ENCODE results near the gene FBH1.
"Not testable (repeated sequence)": the region's sequence is repeated elsewhere in the genome, so short reads cannot be mapped to it uniquely, and the experiment has no call there.

Gene FBH1

DNA sequence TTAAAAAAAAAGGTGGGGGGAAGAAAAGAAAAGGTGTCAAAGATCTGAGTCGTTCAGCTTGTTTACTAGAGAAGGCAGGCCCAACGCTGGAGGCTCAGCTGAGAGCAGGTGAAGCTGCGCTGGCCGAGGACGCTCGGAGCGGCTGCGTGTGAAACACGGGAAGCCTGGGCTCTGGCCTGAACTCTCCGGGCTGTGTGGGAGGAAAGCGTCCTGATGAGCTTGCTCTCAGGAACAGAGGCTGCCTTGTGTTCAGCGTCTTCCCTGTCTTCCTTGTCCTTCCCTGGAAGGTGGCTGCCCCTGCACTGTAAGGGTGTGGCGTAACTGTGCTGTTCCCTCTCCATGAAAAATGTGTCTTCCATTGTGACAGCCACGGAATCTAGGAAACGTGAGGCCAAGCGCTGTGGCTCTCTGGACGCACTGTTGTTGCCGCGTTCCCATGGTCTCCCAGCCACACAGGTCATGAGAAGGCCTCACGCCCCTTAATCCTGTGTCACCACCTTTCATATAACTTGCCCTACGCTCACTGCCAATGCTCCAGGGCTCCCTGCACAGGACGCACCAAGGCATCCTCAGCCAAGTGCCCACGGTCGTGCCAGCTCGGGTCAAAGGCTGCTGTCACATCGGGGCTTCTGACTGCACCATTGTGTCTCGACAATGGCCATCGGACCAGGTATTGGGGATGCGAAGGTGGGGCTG lies 71.5 kb downstream of the FBH1 start:
- no peak for DNase-seq

- DNase-seq, result not testable (repeated sequence)
These were observed 72.4 kb downstream of the FBH1 start for GRCh38 chr10:5962358-5962940.

DNA sequence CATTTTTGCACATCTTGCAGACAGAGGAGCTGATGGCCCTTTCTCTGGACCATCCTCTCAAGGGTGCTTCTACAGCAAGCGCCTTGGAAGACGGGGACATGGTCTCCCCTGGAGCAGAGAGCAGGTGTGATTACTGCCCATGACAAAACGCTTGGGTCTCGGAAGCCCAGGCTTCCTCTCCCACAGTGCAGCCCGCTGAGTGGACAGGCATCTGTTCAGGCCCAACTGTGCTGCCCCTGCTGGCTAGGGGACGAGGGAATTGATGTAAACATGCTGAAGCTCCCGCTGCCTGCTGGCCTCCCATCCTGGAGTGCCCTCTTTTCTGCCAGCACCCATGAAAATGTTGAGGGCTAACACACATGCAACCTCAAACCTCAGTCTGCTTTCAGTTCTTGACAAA lies 73.0 kb downstream of the FBH1 start:
- DNase-seq, result no peak

GRCh38 chr10:5963591-5963990 lies 73.5 kb downstream of the FBH1 start:
- no peak for DNase-seq

DNA sequence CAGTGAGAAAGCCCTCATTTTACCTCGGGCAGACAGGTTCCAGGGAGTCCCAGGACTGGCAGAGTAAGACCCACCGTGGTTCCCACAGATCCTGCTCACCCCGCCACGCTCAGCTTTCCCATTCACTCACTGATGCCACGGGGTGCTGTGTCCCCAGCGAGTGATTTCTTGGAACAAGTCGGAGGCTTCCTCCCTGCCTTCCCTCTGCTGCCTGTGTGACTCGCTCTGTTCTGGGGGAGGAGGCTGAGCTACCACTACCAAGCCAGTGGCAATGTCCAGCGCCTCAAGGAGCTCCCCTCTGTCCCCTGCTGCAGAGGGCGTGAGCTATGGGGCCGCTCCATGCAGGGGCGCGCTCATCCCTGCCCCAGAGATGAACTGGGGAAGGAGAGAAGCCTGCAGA lies 74.7 kb downstream of the FBH1 start:
- no peak for DNase-seq

GRCh38 chr10:5965266-5965665 lies 75.2 kb downstream of the FBH1 start:
- no peak for DNase-seq

GRCh38 chr10:5968037-5968680 lies 78.1 kb downstream of the FBH1 start:
- no peak for DNase-seq

- no peak for DNase-seq
These were observed 78.8 kb downstream of the FBH1 start for GRCh38 chr10:5968681-5969453.

DNA sequence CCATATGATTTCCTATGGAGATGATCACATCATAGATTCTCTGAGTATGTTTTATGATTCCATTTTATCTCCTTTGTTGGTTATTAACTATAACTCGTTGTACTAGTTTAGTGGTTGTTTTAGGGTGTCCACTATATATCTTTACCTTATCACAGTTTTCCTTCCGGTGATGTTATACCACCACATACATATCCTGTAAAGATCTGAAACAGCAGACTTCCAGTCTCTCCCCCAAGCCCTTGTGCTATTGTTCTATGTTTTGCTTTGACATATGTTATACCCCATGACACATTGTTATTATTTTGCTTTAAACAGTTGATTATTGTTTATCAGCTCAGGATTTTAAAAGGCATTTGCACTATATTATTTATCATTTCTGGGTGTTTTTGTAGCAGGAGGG lies 80.0 kb downstream of the FBH1 start:
- no peak for DNase-seq

GRCh38 chr10:5970527-5970926 lies 80.5 kb downstream of the FBH1 start:
- no peak for DNase-seq

- no peak for DNase-seq
These were observed 81.3 kb downstream of the FBH1 start for GRCh38 chr10:5971315-5971832.

DNA sequence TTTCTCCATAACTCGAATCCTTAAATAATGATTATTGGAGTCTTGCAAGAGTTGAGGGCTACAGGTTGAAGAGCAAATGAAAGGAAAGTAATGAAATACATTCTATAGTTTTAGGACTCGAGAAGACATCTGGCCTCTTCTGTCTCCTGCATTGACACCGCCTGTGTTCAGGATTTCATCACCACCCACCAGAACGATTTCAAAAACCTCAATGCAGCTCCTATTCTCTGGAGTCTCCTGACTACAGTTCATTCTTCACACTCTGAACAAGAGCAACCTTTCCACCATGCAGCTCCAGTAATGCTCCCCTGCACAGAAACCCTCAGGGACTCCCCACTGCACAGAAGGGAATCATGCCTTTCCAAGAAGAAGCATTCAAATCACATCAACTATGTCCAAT lies 81.8 kb downstream of the FBH1 start:
- DNase-seq, result no peak

- no peak for DNase-seq
These were observed 83.0 kb downstream of the FBH1 start for GRCh38 chr10:5973069-5973468.

DNA sequence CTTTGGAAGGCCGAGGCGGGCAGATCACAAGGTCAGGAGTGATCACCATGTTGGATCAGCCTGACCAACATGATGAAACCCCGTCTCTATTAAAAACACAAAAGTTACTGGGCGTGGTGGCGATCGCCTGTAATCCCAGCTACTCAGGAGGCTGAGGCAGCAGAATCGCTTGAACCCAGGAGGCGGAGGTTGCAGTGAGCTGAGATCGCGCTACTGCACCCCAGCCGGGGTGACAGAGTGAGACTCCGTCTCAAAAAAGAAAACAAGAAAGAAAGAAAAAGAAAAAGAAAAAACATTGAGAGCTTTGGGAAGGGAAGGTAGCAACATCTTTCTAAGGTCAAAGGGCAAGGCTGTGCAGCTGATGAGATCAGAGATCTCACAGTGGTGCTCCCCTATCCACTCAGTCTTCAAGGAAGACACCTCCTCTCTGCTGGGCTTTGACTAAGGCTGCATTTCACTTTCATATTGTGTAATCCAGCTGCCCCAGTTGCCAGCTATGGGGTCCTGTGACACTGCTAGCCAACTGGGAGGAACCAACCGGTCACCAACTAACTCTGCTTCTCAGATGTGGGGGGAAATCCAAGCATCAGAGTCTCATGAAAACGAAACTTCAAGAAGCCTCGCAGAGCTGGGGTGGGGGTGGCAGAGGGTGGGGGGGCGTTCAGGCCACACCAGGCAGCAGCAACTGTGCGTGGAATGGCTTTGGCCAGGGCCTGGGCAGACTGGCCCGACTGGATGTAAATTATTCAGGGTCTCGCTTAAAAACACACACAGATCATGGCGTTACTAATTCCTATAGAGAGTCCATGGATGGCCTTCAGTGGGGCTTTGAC lies 85.8 kb downstream of the FBH1 start:
- DNase-seq, result no peak

DNA sequence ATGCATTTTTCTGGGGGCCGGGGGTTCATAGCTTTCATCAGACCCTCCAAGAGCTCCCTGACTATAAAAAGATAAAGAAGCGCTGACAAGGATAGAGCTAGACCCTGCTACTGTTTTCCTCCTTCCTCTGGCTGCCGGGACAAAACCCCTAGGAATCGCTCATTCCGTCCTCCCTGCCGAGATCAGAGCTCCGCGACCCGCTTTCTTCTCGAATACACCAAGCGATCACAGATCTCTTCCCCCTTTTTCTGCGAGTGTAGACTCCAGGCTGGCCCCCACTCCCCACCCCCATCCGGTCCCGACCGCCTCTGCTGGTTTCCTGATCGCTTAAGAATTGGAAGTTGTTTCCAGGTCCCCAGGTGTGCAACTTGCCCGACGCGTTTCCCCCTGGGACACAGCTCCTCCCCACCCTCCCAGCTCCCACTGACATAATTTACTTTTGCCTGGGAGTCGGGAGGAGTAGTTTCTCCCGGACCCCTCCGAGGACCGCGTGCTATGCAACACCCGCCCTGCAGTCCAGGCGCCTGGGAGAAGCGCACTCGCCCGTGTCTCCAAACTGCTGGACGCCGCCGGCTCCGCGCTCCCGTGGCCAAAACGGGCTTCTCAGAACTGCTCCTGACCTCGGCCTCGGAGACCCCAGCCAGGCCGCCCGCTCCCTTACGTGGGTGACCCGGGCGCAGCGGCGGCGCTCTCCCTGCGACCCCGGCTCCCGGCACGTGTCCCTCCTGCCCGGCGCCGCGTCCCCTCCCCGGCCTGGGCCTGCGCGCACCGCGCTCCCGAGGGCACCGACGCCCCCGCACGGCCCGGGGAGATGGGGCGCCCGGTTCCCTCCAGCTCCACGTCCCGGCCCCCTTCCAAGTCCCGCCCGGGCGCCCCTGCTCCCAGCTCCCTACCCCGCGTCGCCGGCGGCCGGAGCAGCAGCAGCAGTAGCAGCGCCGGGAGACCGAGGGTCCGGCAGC lies 86.7 kb downstream of the FBH1 start:
- no peak for DNase-seq

DNA sequence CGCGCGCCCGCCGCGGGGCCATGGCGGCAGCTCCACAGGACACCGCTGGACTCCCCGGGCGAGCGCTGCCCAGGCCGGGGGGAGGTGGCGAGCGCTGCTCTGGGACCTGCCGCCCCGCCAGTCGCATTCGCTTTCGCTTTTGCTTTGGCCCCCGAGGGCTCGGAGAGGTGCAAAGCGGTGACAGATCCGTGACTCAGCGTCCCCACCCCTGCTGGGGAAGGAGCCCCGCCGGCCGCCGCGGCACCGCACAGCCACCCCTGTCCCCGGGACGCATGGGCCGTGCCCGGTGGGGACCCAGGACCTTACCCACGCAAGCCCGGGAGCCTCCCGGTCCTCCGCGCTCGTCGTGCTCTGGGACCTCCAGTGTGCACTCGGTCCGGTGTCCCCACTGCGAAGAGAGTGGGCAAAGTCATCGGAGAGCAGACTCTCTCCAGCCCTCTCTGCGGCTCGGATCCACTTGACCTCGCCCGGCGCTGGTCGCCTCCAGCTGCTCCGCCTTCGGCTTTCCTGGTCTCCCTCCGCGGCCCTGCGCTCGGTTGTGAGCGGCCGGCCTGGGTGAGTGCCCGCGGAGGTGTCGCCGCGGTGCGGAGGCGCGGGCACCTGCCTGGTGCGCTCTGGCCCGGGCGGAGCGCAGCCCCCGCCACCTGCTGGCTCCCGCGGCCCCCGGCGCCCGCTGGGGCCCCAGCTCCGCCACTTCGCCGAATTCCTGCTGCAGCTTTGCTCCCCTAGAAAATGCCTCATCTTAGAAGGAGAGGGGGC lies 87.6 kb downstream of the FBH1 start, which contains the start of gene IL15RA:
Gene IL15RA, minus strand, starts transcription at position 73 of the 759 bp plus-strand sequence. Its CDS starts 51 bp downstream, at position 22.
- DNase-seq, result no peak

DNA sequence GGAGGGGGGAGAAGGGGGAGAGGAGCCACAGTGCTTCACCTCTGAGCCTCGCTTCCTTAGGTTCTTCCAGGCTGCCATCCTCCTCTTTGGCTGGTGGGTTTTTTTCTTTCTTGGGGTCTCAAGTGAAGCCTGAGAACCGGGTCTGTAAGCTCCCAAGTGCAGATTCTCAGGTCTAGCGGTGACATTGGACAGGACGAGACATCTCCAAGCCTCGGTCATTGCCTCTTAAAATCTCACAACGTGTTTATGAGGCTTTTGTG lies 88.1 kb downstream of the FBH1 start:
- no peak for DNase-seq

- DNase-seq, result no peak
These were observed 91.5 kb downstream of the FBH1 start for GRCh38 chr10:5981529-5981928.

GRCh38 chr10:5983774-5984173 lies 93.7 kb downstream of the FBH1 start:
- no peak for DNase-seq

- DNase-seq, result no peak
These were observed 95.0 kb downstream of the FBH1 start for GRCh38 chr10:5985029-5985428.

All from DMS153 (cell line).